SU-DHL-6 (cell line): ENCODE data around the gene UVSSA.

Experiments
- H2AFZ ChIP-seq: fragments of 200-600 bp; sonication (generic); 2 replicates; pipeline ENCODE4 v1.6.1; 2014; ENCODE audit warnings: low read depth, mild to moderate bottlenecking, moderate library complexity, mixed read lengths, antibody characterized with exemption, low read length; ENCODE audit not compliant: severe bottlenecking
- H3F3A ChIP-seq: fragments of 200-600 bp; shearing (Covaris generic); 2 replicates; pipeline ENCODE4 v1.6.0; 2016; ENCODE audit warnings: antibody characterized with exemption, mild to moderate bottlenecking; ENCODE audit not compliant: insufficient read depth
- H3K27ac ChIP-seq: fragments of 200-600 bp; sonication (generic); 2 replicates; pipeline ENCODE4 v1.5.1; 2016; ENCODE audit warnings: low read depth, mild to moderate bottlenecking, low read length, moderate library complexity, mixed read lengths
- H3K27me3 ChIP-seq: fragments of 200-600 bp; sonication (generic), shearing (Covaris generic); 2 replicates; pipeline ENCODE4 v1.6.0; 2014; ENCODE audit warnings: mild to moderate bottlenecking, low read length
- H3K36me3 ChIP-seq: fragments of 200-600 bp; sonication (generic); 2 replicates; pipeline ENCODE4 v1.6.1; 2014; ENCODE audit warnings: mild to moderate bottlenecking, low read length, mixed read lengths
- H3K4me2 ChIP-seq: fragments of 300-600, 200-600 bp; shearing (Covaris generic), sonication (generic); 2 replicates; pipeline ENCODE4 v1.6.0; 2014; ENCODE audit warnings: low read length, low read depth, mild to moderate bottlenecking; ENCODE audit not compliant: poor library complexity, severe bottlenecking
- H3K4me3 ChIP-seq: fragments of 200-600 bp; sonication (generic); 2 replicates; pipeline ENCODE4 v1.5.1; 2014; ENCODE audit warnings: antibody characterized with exemption, low read length, mild to moderate bottlenecking, mixed read lengths; ENCODE audit not compliant: insufficient read depth, poor library complexity, severe bottlenecking
- H3K79me2 ChIP-seq: fragments of 200-600 bp; sonication (generic); 2 replicates; pipeline ENCODE4 v1.6.1; 2014; ENCODE audit warnings: mild to moderate bottlenecking, low read length, moderate library complexity; ENCODE audit not compliant: insufficient read depth
- H3K9ac ChIP-seq: fragments of 200-600 bp; sonication (generic); 2 replicates; pipeline ENCODE4 v1.7.0; 2014; ENCODE audit warnings: mild to moderate bottlenecking, low read length
- H3K9me2 ChIP-seq: fragments of 200-600 bp; sonication (generic); replicated peaks from 2 replicates; pipeline ENCODE4 v1.6.1; 2014; ENCODE audit warnings: low read length; ENCODE audit not compliant: insufficient read depth
- H3K9me3 ChIP-seq: fragments of 200-600 bp; sonication (generic); 2 replicates; pipeline ENCODE4 v1.6.1; 2014; ENCODE audit warnings: low read length, mixed read lengths; ENCODE audit not compliant: insufficient read depth
- H4K20me1 ChIP-seq: fragments of 200-600 bp; sonication (generic); 2 replicates; pipeline ENCODE4 v1.6.1; 2014; ENCODE audit warnings: low read depth, mild to moderate bottlenecking, antibody characterized with exemption, low read length, moderate library complexity, mixed read lengths
- CTCF ChIP-seq: fragments of 200-600 bp; sonication (generic); IDR thresholded peaks from one replicate; pipeline ENCODE4 v1.5.1; 2017; ENCODE audit warnings: antibody characterized with exemption, mild to moderate bottlenecking, low read length, moderate library complexity; ENCODE audit not compliant: insufficient read depth, poor library complexity, severe bottlenecking
- EZH2phosphoT487 ChIP-seq: fragments of 200-600 bp; sonication (generic), shearing (Covaris generic); conservative IDR thresholded peaks from 2 replicates; pipeline ENCODE4 v1.6.1; 2018; ENCODE audit warnings: mild to moderate bottlenecking, antibody characterized with exemption, low read length, moderate library complexity, mixed read lengths

Gene UVSSA

DNA sequence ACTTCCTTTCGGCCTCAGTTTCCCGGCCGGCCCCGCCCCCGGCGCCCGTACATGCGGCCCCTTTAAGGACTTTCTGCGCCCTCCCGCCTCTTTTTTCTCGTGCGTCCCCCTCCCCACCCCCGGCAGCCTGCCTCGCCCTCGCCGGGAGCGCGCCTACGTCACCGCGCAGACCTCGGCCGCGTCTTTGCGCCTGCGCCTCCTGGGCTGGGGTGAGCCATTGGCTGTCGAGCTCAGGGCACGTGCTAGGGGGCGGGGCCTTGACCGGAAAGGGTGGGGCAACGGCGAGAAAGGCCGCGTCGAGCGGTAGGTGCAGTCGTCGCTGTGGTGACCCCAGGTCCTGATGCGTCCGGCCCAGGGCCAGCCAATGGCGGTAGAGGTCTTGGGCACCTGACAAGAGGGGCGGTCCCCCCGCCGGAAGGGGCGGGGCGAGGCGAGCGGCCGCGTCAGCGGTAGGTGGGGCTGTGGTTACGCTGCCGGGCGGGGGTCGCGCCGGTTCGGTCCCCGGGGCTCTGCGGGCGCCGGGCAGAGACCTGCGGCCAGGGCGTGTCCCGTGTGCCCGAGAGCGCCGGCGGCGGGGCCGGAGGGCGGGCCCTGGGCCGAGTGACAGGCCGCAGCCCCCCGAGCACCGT is at the start of gene UVSSA:
UVSSA (plus strand) TSS at position 428 of the 629 bp plus-strand sequence. CDS start 884 bp downstream, outside the sequence.
- no peaks in the 10 kb centered on the region for H3K9me3 ChIP-seq
- peak within 1 kb of the TSS; percentile 88 for H3K9ac ChIP-seq
- no peaks in the 10 kb centered on the region for H3K36me3 ChIP-seq
- H3K9me2 ChIP-seq, result no peaks in the 10 kb centered on the region
- 0 out of 2 replicates have a peak, but pooled peaks cover 8% of the 10 kb centered on the region for H3K79me2 ChIP-seq
- peak within 1 kb of the TSS; percentile 67 for H3K4me2 ChIP-seq
- H3K4me3 ChIP-seq, result peak within 1 kb of the TSS; percentile 80
- TF ChIP-seq EZH2phosphoT487 (no peak), CTCF (no peak)
- no peaks in the 10 kb centered on the region for H3K27me3 ChIP-seq
- H4K20me1 ChIP-seq, result no peaks in the 10 kb centered on the region
- H3F3A ChIP-seq, result no peaks in the 10 kb centered on the region
- H2AFZ ChIP-seq, result peak within 1 kb of the TSS; percentile 56
- peak within 1 kb of the TSS; percentile 61 for H3K27ac ChIP-seq

- no peaks in the 10 kb centered on the region for H3K36me3 ChIP-seq
- no peaks in the 10 kb centered on the region for H3K9me2 ChIP-seq
- H3K79me2 ChIP-seq, result peaks cover 78% of the 10 kb centered on the region
- no peak overlapping the region for H2AFZ ChIP-seq
- H3K27ac ChIP-seq, result no peak overlapping the region
- no peak overlapping the region for H3K4me3 ChIP-seq
- no peak for TF ChIP-seq CTCF
- no peak for TF ChIP-seq EZH2phosphoT487
- H3F3A ChIP-seq, result no peaks in the 10 kb centered on the region
- no peaks in the 10 kb centered on the region for H3K9me3 ChIP-seq
- no peaks in the 10 kb centered on the region for H4K20me1 ChIP-seq
- H3K4me2 ChIP-seq, result no peak overlapping the region
- H3K9ac ChIP-seq, result no peak overlapping the region
- H3K27me3 ChIP-seq, result no peaks in the 10 kb centered on the region
These were observed 49.3 kb upstream of the UVSSA start for GRCh38 chr4:1297456-1298325.

GRCh38 chr4:1298461-1298860 is 48.5 kb upstream of the UVSSA start:
- Histone ChIP-seq H3K27ac (no peak overlapping the region), H3K9me2 (no peaks in the 10 kb centered on the region), H3K4me3 (no peak overlapping the region), H3K27me3 (no peaks in the 10 kb centered on the region), H3K4me2 (no peak overlapping the region), H3K9ac (no peak overlapping the region), H3K9me3 (no peaks in the 10 kb centered on the region), H4K20me1 (no peaks in the 10 kb centered on the region), H2AFZ (no peak overlapping the region), H3F3A (no peaks in the 10 kb centered on the region), H3K79me2 (peaks cover 78% of the 10 kb centered on the region), H3K36me3 (no peaks in the 10 kb centered on the region)
- TF ChIP-seq CTCF, result no peak
- no peak for TF ChIP-seq EZH2phosphoT487
